Hepatocyte (in vitro differentiated cells): Measurements from ENCODE around the gene NR2C2. TPM values are rescaled to one million over a fixed set of nuclear protein-coding genes. Genes with fewer than 3 reads are reported as not detected.

Source experiments
- DNase-seq: peaks from one replicate; pipeline ENCODE4 v3.0.0-alpha.2; 2016; ENCODE audit warnings: low spot score
- H2AFZ ChIP-seq: fragments of 200-600 bp; sonication (generic); 2 replicates; pipeline ENCODE4 v1.6.0; 2016; ENCODE audit warnings: antibody characterized with exemption, mild to moderate bottlenecking
- H3K27ac ChIP-seq: fragments of 200-600 bp; sonication (generic); 2 replicates; pipeline ENCODE4 v1.5.1; 2016; ENCODE audit warnings: mild to moderate bottlenecking
- H3K27me3 ChIP-seq: fragments of 200-600 bp; sonication (generic); 2 replicates; pipeline ENCODE4 v1.6.1; 2016
- H3K36me3 ChIP-seq: fragments of 200-600 bp; sonication (generic); replicated peaks from 2 replicates; pipeline ENCODE4 v1.5.1; 2016; ENCODE audit warnings: low read depth; ENCODE audit not compliant: insufficient read depth
- H3K4me1 ChIP-seq: fragments of 200-600 bp; sonication (generic); 2 replicates; pipeline ENCODE4 v1.5.1; 2016; ENCODE audit warnings: mild to moderate bottlenecking, moderate library complexity; ENCODE audit not compliant: insufficient read depth
- H3K4me2 ChIP-seq: fragments of 200-600 bp; sonication (generic); 2 replicates; pipeline ENCODE4 v1.6.0; 2016
- H3K4me3 ChIP-seq: fragments of 200-600 bp; sonication (generic); 2 replicates; pipeline ENCODE4 v1.5.1; 2016; ENCODE audit warnings: mild to moderate bottlenecking
- H3K79me2 ChIP-seq: fragments of 200-600 bp; sonication (generic); 2 replicates; pipeline ENCODE4 v1.6.0; 2017; ENCODE audit warnings: mild to moderate bottlenecking
- H3K9me2 ChIP-seq: fragments of 200-600 bp; sonication (generic); replicated peaks from 2 replicates; pipeline ENCODE4 v1.6.0; 2017; ENCODE audit warnings: mild to moderate bottlenecking; ENCODE audit not compliant: insufficient read depth
- H3K9me3 ChIP-seq: fragments of 200-600 bp; sonication (generic); 2 replicates; pipeline ENCODE4 v1.5.1; 2016; ENCODE audit warnings: low read depth, mild to moderate bottlenecking
- H4K20me1 ChIP-seq: fragments of 200-600 bp; sonication (generic); 2 replicates; pipeline ENCODE4 v1.6.0; 2016; ENCODE audit warnings: mild to moderate bottlenecking; ENCODE audit not compliant: insufficient read depth, poor library complexity, severe bottlenecking
- EZH2 ChIP-seq: fragments of 200-600 bp; sonication (generic); IDR thresholded peaks from 2 replicates; pipeline ENCODE4 v1.6.1; 2016; ENCODE audit warnings: antibody characterized with exemption, mild to moderate bottlenecking, borderline replicate concordance
- EZH2phosphoT487 ChIP-seq: fragments of 200-600 bp; sonication (generic); IDR thresholded peaks from one replicate; pipeline ENCODE4 v1.6.1; 2018; ENCODE audit warnings: antibody characterized with exemption, mild to moderate bottlenecking, low read depth, moderate library complexity; ENCODE audit not compliant: unreplicated experiment, severe bottlenecking
- WGBS: methylation state at CpG from one replicate; pipeline ENCODE4 v1.1.6; 2016; ENCODE audit warnings: low lambda C conversion rate; ENCODE audit errors: missing lambda C conversion rate; 5-methylcytosine and 5-hydroxymethylcytosine counted together
- polyA plus RNA-seq: library from polyadenylated mRNA; unstranded; fragments of >200 nt; fragmentation: Nextera tagmentation; extraction: Ambion mirVana; gene quantifications from 2 replicates; pipeline ENCODE4 v1.2.1, GENCODE V29; 2016
- total RNA-seq: library from RNA; depleted of rRNA; stranded (reverse); fragments of >200 nt; gene quantifications from 2 replicates; pipeline ENCODE4 v1.2.3, GENCODE V29; 2014
- TF ChIP-seq, protein P1 (sequence below): fragments of 200-600 bp; sonication (generic); IDR thresholded peaks from 2 replicates; pipeline ENCODE4 v1.5.1; 2016; ENCODE audit warnings: antibody characterized with exemption, mild to moderate bottlenecking; ENCODE audit not compliant: poor library complexity

Gene NR2C2
- total and polyA plus RNA-seq, 2 experiments from 2014 or later = 14.7 to 29.6 TPM

DNA sequence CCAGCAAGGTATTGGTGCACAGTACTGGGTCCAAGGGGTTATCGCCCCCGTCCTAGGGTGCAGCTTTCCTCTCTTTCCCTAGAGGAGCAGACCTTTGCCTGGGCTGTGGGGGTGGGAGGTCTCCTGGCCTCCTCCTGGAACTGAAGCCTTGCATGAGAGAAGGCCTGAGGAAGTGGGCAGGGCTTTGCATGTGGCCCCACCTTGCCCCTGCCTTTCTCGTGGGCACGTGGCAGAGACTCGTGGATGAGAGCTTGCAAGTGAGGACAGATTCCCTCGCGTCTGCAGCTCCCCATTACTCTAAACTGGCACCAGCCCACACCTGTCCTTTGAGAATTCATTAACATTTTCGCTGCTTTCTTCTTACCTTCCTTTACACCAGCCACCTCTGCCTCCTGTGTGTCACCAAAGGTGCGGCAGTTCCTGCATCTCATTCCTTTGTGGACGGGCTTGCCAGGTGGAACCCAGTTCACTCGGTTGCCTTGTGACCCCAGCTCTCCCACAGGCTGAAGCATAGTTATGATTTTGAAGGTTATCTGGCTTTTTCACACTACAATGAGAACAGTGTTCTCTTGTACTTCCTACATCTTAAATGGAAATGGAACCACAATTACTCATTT lies 40.9 kb upstream of the NR2C2 start:
- H3K9me3 ChIP-seq = no peaks in the 10 kb centered on the region
- 88% methylated on average over 11 of the region's 11 CpGs for WGBS

DNA sequence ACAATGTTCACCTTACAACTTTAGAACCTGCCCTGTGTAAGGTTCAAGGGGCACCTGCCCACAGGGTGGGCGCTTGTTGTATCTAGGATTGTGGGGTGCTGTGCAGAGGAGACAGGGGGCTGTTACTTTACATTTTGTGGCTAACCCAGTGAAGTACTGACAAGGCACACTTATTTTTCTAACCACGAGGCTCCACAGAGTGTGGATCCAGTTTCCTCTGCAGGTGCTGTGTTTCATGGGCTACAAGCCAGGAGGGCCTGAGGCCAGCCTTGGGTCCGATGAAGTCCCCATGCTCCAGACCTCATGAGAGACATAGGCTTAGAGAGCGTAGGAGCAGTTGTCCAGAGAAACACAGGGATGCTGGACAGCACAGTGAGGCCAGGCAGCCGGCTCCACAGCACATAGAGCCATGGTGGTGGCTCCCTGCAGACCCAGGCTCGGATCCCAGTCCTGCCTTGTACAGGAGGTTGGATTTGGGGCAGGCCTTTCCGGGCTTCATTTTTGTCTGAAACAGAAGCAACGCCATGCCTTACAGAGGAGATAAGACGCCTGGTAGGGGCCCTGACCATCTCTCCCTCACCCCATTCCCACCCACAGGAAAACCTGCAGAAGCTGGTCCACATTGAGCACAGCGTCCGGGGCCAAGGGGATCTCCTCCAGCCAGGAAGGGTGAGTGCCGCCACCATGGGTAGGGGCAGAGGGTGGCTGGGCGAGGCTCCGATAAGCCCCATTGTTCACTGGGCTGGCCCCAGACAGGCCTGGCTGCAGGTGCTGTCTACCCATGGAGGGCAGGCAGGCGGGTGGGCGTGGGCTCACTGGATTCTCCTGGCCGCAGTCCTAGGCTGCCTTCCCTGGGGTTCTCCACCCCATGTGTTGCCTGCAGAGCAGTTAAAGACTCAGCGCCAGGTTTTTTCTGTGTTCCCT lies 40.1 kb upstream of the NR2C2 start:
- no peaks in the 10 kb centered on the region for H3K9me3 ChIP-seq
- no peaks in the 10 kb centered on the region for H4K20me1 ChIP-seq
- TF ChIP-seq, protein P1, sequence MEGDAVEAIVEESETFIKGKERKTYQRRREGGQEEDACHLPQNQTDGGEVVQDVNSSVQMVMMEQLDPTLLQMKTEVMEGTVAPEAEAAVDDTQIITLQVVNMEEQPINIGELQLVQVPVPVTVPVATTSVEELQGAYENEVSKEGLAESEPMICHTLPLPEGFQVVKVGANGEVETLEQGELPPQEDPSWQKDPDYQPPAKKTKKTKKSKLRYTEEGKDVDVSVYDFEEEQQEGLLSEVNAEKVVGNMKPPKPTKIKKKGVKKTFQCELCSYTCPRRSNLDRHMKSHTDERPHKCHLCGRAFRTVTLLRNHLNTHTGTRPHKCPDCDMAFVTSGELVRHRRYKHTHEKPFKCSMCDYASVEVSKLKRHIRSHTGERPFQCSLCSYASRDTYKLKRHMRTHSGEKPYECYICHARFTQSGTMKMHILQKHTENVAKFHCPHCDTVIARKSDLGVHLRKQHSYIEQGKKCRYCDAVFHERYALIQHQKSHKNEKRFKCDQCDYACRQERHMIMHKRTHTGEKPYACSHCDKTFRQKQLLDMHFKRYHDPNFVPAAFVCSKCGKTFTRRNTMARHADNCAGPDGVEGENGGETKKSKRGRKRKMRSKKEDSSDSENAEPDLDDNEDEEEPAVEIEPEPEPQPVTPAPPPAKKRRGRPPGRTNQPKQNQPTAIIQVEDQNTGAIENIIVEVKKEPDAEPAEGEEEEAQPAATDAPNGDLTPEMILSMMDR = no peak
- H3K36me3 ChIP-seq = no peaks in the 10 kb centered on the region
- no peak overlapping the region for H3K4me2 ChIP-seq
- no peak overlapping the region for H3K27ac ChIP-seq
- no peak for DNase-seq
- WGBS = 86% methylated on average over 18 of the region's 18 CpGs
- no peaks in the 10 kb centered on the region for H3K79me2 ChIP-seq
- H3K4me3 ChIP-seq = no peak overlapping the region
- no peaks in the 10 kb centered on the region for H3K27me3 ChIP-seq
- H3K4me1 ChIP-seq = no peaks in the 10 kb centered on the region
- H3K9me2 ChIP-seq = no peaks in the 10 kb centered on the region
- no peak overlapping the region for H2AFZ ChIP-seq

More for the DNA sequence above, 40.9 kb upstream of the NR2C2 start:
- H3K79me2 ChIP-seq = no peaks in the 10 kb centered on the region
- no peaks in the 10 kb centered on the region for H4K20me1 ChIP-seq
- no peak for DNase-seq
- H3K4me1 ChIP-seq = no peaks in the 10 kb centered on the region
- no peaks in the 10 kb centered on the region for H3K9me2 ChIP-seq
- TF ChIP-seq EZH2 (no peak), EZH2phosphoT487 (no peak)
- TF ChIP-seq, protein P1 = no peak
- no peak overlapping the region for H3K27ac ChIP-seq
- H3K36me3 ChIP-seq = no peaks in the 10 kb centered on the region
- H3K4me3 ChIP-seq = no peak overlapping the region
- H3K27me3 ChIP-seq = no peaks in the 10 kb centered on the region
- no peak overlapping the region for H2AFZ ChIP-seq
- H3K4me2 ChIP-seq = no peak overlapping the region

- Histone ChIP-seq H3K4me2 (no peak overlapping the region), H3K36me3 (no peaks in the 10 kb centered on the region), H2AFZ (no peak overlapping the region), H3K27ac (no peak overlapping the region), H3K4me1 (no peaks in the 10 kb centered on the region), H3K4me3 (no peak overlapping the region), H4K20me1 (no peaks in the 10 kb centered on the region), H3K27me3 (no peaks in the 10 kb centered on the region), H3K79me2 (no peaks in the 10 kb centered on the region), H3K9me2 (no peaks in the 10 kb centered on the region), H3K9me3 (no peaks in the 10 kb centered on the region)
- WGBS = 88% methylated on average over 5 of the region's 5 CpGs
- TF ChIP-seq, protein P1 = no peak
- TF ChIP-seq EZH2phosphoT487 = no peak
- TF ChIP-seq EZH2 = no peak
- DNase-seq = no peak
These were observed 38.1 kb upstream of the NR2C2 start for GRCh38 chr3:14909250-14909649.
